Measurements from ENCODE around the gene ILKAP.

ILKAP gene

GRCh38 chr2:238238311-238238765 is 34.8 kb upstream of the ILKAP start:
- no peak for TF ChIP-seq CTCF (IDR thresholded peaks at IDR 0.05; ENCODE audit: low read depth, low read length, missing control alignments)
- H3K27ac ChIP-seq, result no peak overlapping the region
- H3K36me3 ChIP-seq (replicated peaks), result no peaks in the 10 kb centered on the region
- in situ Hi-C loops (cut with HindIII; ENCODE audit: low pct_ligation_motif_present, low sequenced_read_pairs), result no loop called here
- H3K27me3 ChIP-seq (replicated peaks), result peaks cover 4% of the 10 kb centered on the region
- no peak for DNase-seq
- no peak overlapping the region for H3K4me3 ChIP-seq (ENCODE audit: low read depth, low read length)

- H3K36me3 ChIP-seq (replicated peaks), result no peaks in the 10 kb centered on the region
- DNase-seq, result no peak
- in situ Hi-C loops (cut with HindIII; ENCODE audit: low pct_ligation_motif_present, low sequenced_read_pairs), result no loop called here
- TF ChIP-seq CTCF (IDR thresholded peaks at IDR 0.05; ENCODE audit: low read depth, low read length, missing control alignments), result no peak
- no peak overlapping the region for H3K27ac ChIP-seq
- peaks cover 4% of the 10 kb centered on the region for H3K27me3 ChIP-seq (replicated peaks)
- H3K4me3 ChIP-seq (ENCODE audit: low read depth, low read length), result no peak overlapping the region
Observed at GRCh38 chr2:238237431-238238135, 34.1 kb upstream of the ILKAP start.

GRCh38 chr2:238236571-238236970 is 33.1 kb upstream of the ILKAP start:
- H3K4me3 ChIP-seq (ENCODE audit: low read depth, low read length), result no peak overlapping the region
- H3K27me3 ChIP-seq (replicated peaks), result peaks cover 4% of the 10 kb centered on the region
- TF ChIP-seq CTCF (IDR thresholded peaks at IDR 0.05; ENCODE audit: low read depth, low read length, missing control alignments), result no peak
- H3K36me3 ChIP-seq (replicated peaks), result no peaks in the 10 kb centered on the region
- DNase-seq, result no peak
- H3K27ac ChIP-seq, result no peak overlapping the region
- in situ Hi-C loops (cut with HindIII; ENCODE audit: low pct_ligation_motif_present, low sequenced_read_pairs), result no loop called here

- TF ChIP-seq CTCF (IDR thresholded peaks at IDR 0.05; ENCODE audit: low read depth, low read length, missing control alignments), result no peak
- H3K27me3 ChIP-seq (replicated peaks), result peaks cover 9% of the 10 kb centered on the region
- no peak overlapping the region for H3K27ac ChIP-seq
- H3K36me3 ChIP-seq (replicated peaks), result no peaks in the 10 kb centered on the region
- in situ Hi-C loops (cut with HindIII; ENCODE audit: low pct_ligation_motif_present, low sequenced_read_pairs), result no loop called here
- no peak for DNase-seq
- H3K4me3 ChIP-seq (ENCODE audit: low read depth, low read length), result no peak overlapping the region
Observed at GRCh38 chr2:238235856-238236255, 32.4 kb upstream of the ILKAP start.

- Histone ChIP-seq H3K4me3 (ENCODE audit: low read depth, low read length) (no peak overlapping the region), H3K27ac (no peak overlapping the region), H3K36me3 (replicated peaks) (no peaks in the 10 kb centered on the region), H3K27me3 (replicated peaks) (peaks cover 9% of the 10 kb centered on the region)
- no peak for DNase-seq
- in situ Hi-C loops (cut with HindIII; ENCODE audit: low pct_ligation_motif_present, low sequenced_read_pairs), result no loop called here
- TF ChIP-seq CTCF (IDR thresholded peaks at IDR 0.05; ENCODE audit: low read depth, low read length, missing control alignments), result no peak
Observed at GRCh38 chr2:238235331-238235732, 31.8 kb upstream of the ILKAP start.

- TF ChIP-seq CTCF (IDR thresholded peaks at IDR 0.05; ENCODE audit: low read depth, low read length, missing control alignments), result no peak
- Histone ChIP-seq H3K27ac (no peak overlapping the region), H3K27me3 (replicated peaks) (peaks cover 5% of the 10 kb centered on the region), H3K4me3 (ENCODE audit: low read depth, low read length) (no peak overlapping the region), H3K36me3 (replicated peaks) (no peaks in the 10 kb centered on the region)
- in situ Hi-C loops (cut with HindIII; ENCODE audit: low pct_ligation_motif_present, low sequenced_read_pairs), result no loop called here
- no peak for DNase-seq
Observed at GRCh38 chr2:238233625-238234024, 30.1 kb upstream of the ILKAP start.

Measured in brain microvascular endothelial cell (primary cell).